ENCODE measurements around the gene RALGPS2.
"Not testable (repeated sequence)": the region's sequence is repeated elsewhere in the genome, so short reads cannot be mapped to it uniquely, and the experiment has no call there.

Gene RALGPS2

DNA sequence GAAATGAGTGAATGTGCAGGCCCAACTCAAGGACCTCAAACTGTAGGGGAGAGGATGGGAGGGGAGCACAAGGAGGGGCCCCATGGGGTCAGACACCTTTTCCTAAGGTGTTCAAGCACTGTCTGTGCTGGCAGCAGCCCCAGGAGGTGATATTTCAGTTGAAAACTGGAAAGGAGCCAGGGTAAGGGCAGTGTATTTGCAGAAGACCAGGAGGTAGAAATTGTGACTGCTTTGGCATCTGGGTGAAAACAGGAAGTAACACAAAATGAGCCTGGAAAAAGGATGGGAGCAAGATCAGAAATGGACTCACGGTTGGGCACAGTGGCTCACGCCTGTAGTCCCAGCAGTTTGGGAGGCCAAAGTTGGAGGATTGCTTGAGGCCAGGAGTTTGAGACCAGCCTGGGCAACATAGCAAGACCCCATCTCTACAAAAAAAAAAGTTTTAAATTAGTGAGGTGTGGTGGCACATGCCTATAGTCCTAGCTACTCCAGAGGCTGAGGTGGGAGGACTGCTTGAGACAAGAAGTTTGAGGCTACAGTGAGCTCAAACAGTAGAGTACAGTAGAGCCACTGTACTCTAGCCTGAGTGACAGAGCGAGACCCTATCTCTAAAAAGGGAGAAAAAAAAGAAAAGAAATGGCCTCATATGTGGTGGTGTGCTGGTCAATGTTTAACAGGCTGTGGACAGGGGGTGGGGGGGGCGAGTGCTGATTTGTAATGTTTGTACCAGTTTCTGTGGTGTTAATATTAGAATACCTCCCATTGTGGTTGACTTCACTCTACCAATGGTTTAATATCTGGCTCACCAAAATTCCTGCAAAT, 222.0 kb downstream of the RALGPS2 start:
- DNase-seq, result no peak

- no peak for DNase-seq
These were observed 222.6 kb downstream of the RALGPS2 start for GRCh38 chr1:178947677-178947981.

DNA sequence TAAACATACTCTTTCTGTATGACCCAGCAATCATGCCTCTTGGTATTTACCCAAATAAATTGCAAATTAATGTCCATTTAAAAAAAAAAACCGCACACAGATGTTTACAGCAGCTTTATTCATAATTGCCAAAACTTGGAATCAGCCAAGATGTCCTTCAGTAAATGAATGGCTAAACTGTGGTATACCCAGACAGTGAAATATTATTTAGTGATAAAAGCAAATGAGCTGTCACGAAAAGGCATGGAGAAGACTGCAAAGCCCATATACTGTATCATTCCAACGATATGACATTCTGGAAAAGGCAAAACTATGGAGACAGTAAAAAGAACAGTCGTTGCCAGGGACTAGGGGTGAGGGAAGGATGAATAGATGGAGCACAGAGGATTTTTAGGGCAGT, 223.6 kb downstream of the RALGPS2 start:
- DNase-seq, result no peak

DNA sequence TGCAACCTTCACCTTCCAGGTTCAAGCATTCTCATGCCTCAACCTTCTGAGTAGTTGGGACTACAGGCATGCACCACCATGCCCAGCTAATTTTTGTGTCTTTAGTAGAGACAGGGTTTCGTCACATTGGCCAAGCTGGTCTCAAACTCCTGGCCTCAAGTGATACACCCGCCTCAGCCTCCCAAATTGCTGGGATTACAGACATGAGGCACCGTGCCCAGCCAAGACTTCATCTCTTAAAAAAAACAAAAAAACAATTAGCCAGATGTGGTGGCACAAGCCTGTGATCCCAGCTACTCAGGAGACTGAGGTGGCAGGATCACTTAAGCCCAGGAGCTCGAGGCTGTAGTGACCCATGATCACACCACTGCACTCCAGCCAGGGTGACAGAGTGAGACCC, 224.8 kb downstream of the RALGPS2 start:
- DNase-seq, result not testable (repeated sequence)

DNA sequence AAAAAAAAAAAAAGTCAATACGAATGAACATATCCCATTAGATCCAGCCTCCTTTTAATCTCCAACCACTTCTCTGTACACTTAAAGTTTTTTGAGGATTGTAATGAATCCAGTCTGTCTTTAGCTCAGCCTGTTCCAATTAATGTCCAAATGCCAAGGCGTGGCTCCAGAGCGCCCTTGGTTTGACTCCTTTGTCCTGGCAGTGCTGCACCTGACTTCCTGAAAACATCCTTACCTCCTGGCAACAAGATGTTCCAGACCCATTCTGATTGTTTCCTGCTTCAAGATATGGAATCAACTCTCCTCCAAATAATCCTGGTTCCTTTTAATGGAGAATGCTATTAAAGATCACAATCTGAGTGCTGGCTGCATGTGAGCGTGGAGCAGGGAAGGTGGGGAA, 226.6 kb downstream of the RALGPS2 start:
- DNase-seq, result no peak

DNA sequence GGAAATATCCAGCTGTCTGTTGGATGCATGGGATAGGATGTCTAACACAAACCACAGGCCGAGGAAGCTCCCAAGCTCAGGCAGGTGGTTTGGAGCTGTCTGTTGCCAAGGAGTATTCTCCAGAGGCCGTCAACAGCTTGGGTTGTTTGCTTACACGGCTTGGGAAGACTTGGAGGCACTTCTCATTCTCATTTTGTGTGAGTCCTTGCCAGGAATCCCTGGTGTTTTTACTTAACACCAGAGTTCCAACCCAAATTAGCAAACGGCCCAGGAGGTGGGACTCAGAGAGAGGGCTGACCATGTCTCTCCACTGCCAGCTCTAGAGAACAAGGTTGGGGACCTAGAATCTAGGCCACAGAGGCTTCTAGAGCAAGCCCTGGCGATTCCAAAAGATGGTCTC, 228.0 kb downstream of the RALGPS2 start:
- no peak for DNase-seq

- no peak for DNase-seq
These were observed 228.7 kb downstream of the RALGPS2 start for GRCh38 chr1:178953538-178954324.

GRCh38 chr1:178954325-178954690, 229.3 kb downstream of the RALGPS2 start:
- no peak for DNase-seq

- DNase-seq, result no peak
These were observed 229.9 kb downstream of the RALGPS2 start for GRCh38 chr1:178954937-178955336.

DNA sequence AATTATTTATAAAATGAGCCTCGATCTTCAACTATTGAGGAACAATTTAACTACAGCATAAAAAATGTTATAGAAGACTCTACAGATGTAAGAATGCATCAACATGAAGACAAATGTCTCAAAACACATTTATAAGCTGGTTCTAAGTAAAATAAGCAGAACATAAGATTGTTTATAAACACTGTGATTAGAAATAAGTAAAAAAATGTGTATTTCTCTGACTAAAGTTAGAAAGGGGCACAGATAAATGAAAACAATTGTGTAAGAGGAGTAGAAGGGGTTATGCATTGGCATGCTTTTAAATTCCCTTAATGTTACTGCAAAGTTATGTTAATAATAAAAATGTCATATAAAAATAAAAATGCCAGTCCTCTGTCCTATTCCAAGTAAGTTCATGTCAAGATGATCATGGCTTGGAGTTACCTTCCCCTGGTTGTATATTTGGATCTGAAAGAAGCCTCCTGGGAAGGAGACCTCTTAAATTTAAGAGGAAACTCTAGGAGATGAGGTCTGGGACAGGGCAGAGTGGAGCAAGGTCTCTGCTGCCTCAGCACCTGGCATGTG, 230.4 kb downstream of the RALGPS2 start:
- DNase-seq, result no peak

DNA sequence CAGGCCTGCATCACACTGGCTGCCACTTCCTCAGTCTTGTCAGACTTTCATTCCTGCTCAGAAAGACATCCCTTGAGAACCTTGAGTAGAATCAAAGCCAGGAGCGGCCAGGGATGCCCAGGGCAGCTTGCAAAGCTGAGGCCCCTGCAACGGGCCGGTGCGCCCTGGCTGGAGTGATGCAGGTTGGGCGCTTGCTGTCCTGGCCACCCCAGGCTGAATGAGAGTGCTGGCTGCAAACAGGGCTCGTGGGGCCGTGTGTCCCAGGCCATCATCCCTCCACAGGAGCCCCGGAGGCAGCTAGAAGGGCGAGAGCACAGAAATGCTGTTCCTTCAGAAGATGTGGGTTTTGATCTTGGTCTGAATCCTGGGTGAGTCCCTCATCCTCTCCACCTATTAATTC, 233.4 kb downstream of the RALGPS2 start:
- no peak for DNase-seq

DNA sequence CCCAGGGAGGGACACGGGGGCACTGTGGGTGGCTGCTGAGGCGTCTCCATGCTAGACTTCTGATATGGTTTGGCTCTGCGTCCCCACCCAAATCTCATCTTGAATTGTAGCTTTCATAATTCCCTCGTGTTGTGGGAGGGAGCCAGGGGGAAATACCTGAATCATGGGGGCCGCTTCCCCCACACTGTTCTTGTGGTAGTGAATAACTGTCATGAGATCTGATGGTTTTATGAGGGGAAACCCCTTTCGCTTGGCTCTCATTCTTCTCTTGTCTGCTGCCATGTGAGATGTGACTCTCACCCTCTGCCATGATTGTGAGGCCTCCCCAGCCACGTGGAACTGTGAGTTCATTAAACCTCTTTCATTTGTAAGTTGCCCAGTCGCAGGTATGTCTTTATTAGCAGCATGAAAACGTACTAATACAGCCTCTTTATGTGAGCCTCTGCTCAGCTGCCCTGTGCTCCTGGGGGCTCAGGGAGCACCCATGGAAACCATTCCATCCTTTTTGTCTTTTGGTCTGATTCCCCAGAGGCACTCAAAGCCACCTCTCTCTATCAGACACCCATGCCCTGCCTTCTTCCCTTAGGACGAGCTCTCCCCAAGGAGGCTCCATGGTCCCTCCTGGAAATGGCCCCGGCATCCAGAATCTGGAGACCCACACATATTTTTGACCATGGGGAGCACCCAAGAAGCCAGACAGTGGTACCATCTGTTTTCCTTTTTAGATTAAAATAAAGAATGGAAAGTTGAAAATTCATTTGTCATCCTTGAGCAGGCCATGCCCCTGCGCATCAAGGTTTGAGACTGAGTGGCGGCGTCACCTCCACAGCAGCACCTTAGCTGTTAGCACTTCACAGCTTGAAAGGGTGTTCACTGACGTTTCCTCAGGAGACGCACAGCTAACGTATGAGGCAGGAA, 234.8 kb downstream of the RALGPS2 start:
- DNase-seq, result no peak

GRCh38 chr1:178960482-178961240, 235.6 kb downstream of the RALGPS2 start:
- DNase-seq, result no peak

DNA sequence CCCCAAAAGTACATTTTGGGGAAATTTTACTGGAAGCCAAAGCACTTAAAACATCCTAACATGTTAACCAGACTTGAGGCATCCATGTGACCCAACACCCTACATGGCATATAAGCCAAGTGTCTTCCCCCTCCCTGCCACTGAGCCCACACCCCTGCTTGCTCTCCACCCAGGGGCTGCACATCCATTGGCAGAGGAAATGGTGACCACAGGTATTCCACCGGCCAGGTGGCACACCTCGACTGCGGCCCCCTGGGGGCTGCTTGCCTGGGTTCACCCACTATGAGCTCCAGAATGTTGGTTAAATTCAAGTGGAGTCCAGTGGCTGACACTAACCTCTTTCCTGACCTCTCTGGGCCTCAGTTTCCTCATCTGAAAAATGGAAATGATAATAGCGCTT, 236.3 kb downstream of the RALGPS2 start:
- DNase-seq, result no peak

DNA sequence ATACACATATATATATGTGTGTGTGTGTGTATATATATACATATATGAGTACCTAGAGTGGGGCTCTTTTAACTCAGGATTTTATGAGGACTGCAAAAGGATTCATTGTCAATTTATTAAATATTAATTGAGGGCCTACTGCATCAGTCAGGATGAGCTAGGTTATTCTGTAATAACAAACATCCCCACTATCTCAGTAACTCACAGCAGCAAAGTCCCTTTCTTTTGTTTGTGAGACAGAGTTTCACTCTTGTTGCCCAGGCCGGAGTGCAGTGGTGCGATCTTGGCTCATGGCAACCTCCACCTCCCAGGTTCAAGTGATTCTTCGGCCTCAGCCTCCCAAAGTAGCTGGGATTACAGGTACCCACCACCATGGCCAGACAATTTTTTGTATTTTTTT, 236.8 kb downstream of the RALGPS2 start:
- DNase-seq, result no peak

DNA sequence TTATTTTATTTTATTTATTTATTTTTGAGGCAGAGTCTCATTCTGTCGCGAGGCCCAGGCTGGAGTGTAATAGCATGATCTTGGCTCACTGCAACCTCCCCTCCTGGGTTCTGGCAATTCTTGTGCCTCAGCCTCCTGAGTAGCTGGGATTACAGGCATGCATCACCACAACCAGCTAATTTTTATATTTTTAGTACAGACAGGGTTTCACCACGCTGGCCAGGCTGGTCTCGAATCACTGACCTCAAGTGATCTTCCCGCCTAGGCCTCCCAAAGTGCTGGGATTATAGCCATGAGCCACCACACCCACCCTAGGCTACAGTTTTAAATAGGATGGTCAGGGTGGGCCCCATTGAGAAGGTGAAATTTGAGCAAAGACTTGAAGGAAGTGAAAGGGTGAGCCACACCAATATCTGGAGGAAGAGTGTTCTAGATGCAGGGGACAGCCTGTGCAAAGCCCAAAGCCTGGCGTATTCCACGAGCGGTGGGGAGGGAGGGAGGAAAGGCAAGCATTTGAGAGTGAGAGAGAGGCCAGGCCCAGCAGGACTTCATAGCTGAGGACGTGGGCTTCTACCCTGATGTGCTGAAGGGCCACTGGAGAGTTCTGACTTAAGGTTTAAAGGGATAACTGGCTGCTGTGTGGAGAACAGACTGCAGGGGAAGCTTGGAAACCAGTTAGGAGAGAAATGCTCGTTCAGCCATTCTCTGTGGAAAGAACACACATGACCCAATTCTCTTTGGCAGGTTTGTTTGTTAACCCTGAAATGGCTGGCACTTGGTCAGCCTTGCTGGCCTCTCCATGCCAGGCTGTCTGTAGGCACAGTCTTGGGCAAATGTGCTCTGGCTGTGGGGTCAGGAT, 238.0 kb downstream of the RALGPS2 start:
- no peak for DNase-seq

GRCh38 chr1:178964469-178965330, 239.7 kb downstream of the RALGPS2 start:
- DNase-seq, result no peak

- DNase-seq, result no peak
These were observed 241.3 kb downstream of the RALGPS2 start for GRCh38 chr1:178966312-178966711.

GRCh38 chr1:178969226-178969987, 244.4 kb downstream of the RALGPS2 start:
- DNase-seq, result no peak

GRCh38 chr1:178970184-178970583, 245.1 kb downstream of the RALGPS2 start:
- no peak for DNase-seq

All from 8988T (cell line).